Germinal center (tissue), 1 donor: ENCODE results near the gene ZBTB17.
"Not testable (repeated sequence)": the region's sequence is repeated elsewhere in the genome, so short reads cannot be mapped to it uniquely, and the experiment has no call there.

ENCODE experiments used
- DNase-seq: peaks from one replicate; pipeline ENCODE4 v3.0.0; 2012; ENCODE audit warnings: mixed read lengths, low spot score

ZBTB17 gene

DNA sequence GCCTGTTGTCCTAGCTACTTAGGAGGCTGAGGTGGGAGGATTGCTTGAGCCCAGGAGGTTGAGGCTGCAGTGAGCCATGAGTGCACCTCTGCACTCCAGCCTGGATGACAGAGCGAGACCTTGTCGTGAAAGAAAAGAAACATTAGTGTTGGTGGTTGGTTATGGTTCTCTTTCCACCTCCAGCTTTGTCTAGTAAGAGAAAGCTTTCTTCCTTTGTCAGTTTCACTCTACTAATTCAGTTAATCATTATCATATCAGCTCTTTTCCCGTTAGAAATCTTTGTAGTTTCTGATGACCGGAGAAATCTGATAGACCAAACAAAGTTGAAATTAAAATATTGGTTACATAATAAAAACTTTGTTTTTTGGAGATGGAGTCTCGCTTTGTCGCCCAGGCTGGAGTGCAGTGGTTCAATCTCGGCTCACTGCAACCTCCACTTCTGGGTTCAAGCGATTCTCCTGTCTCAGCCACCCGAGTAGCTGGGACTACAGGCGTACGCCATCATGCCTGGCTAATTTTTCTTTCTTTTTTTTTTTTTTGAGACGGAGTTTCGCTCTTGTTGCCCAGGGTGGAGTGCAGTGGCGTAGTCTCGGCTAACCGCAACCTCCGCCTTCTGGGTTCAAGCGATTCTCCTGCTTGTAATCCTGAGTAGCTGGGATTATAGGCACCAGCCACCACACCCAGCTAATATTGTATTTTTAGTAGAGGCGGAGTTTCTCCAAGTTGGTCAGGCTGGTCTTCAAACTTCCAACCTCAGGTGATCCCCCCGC lies 78.9 kb downstream of the ZBTB17 start:
- DNase-seq, result not testable (repeated sequence)

DNA sequence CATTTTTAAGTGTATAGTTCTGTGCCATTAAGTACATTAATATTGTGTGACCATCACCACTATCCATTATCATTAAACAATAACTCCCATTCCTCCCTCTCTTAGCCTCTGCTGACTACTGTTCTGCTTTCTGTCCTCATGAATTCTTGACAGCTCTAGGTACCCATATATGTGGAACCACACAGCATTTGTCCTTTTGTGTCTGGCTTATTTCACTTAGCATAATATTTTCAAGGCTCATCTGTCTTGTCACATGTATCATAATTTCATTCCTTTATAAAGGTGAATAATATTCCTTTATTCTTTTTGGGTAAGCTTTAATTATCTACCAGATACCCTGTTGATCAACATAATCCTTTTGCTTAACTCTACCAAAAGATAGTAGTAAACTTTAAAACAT lies 80.7 kb downstream of the ZBTB17 start:
- no peak for DNase-seq

DNA sequence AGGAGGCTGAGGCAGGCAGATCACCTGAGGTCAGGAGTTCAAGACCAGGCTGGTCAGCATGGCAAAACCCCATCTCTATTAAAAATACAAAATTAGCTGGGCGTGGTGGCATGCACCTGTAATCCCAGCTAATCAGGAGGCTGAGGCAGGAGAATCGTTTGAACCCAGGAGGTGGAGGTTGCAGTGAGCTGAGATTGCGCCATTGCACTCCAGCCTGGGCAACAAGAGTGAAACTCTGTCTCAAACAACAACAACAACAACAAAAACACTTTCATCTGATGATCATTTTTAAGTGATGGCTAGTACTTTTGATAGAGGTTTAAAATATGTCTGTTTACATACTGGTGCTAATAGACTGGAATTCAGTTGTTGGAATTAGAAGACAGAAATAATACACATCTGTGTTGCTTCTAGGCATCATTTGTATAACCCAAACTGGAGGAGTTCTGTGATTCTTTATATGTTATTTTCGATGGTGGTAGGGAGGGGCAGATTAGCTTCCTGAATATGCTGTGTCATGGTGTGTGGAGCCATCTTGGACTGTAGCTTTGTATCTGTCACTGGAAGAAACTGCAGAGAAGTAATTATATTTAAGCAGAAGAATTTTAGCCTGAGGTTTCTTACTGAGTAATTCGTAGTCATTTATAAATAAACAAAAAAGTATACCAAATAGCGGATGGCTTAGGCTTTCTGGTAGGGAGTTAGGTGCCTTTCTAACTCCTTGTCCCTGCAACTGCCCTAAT lies 82.9 kb downstream of the ZBTB17 start:
- DNase-seq, result not testable (repeated sequence)
